B cell (primary cell): Measurements from ENCODE around the gene KTN1. TPM values are rescaled to one million over a fixed set of nuclear protein-coding genes. Genes with fewer than 3 reads are reported as not detected.

Experiments used
- ATAC-seq: fragments of 200-7000 bp; cut with Tn5 transposase; one replicate; pipeline ENCODE4 v1.10.0; 2021; ENCODE audit warnings: low read depth, mild to moderate bottlenecking, moderate number of reproducible peaks, moderate library complexity
- CTCF ChIA-PET: fragments of 350-600 bp; sonication (Branson Sonifier 250); formaldehyde crosslinking; loops from one replicate; lab custom pipeline; 2021; ENCODE audit warnings: antibody characterized with exemption, inconsistent platforms; lab: Charles Lee
- POLR2A ChIA-PET: fragments of 350-600 bp; sonication (Branson Sonifier 250); formaldehyde crosslinking; loops from one replicate; lab custom pipeline; 2021; ENCODE audit warnings: antibody characterized with exemption; lab: Charles Lee
- DNase-seq: peaks from one replicate; pipeline ENCODE4 v3.0.0; 2013
- H2AFZ ChIP-seq: 2 replicates; pipeline ENCODE4 v1.6.1; 2012; ENCODE audit warnings: mild to moderate bottlenecking, low read depth, low read length; ENCODE audit not compliant: insufficient read depth, poor library complexity, severe bottlenecking
- H3K27ac ChIP-seq, 2 donors: 1 replicate in 1 of 2; 2 replicates in 1 of 2; pipeline ENCODE4 v1.5.1; 2012 to 2013; ENCODE audit warnings: low read length in 2 of 2, mild to moderate bottlenecking in 2 of 2, moderate library complexity in 1 of 2
- H3K27me3 ChIP-seq, 4 experiments: fragments of 200-600 bp in 1 of 4; sonication (generic) in 1 of 4; replicated peaks in 1 of 4; 1 replicate in 2 of 4; 2 replicates in 2 of 4; pipeline versions ENCODE4 v1.6.1 to v1.7.0; 2013 to 2016; ENCODE audit warnings: low read length in 3 of 4, mild to moderate bottlenecking in 2 of 4, mixed read lengths in 1 of 4, moderate library complexity in 1 of 4; ENCODE audit not compliant: insufficient read depth in 4 of 4, control insufficient read depth in 3 of 4; ENCODE audit errors: control extremely low read depth in 1 of 4
- H3K36me3 ChIP-seq, 2 experiments: replicated peaks in 1 of 2; 1 replicate in 1 of 2; 2 replicates in 1 of 2; pipeline versions ENCODE4 v1.6.1 to v1.7.1; 2013; ENCODE audit warnings: low read length in 1 of 2; ENCODE audit not compliant: insufficient read depth in 2 of 2, control insufficient read depth in 1 of 2; ENCODE audit errors: control extremely low read depth in 1 of 2, extremely low read depth in 1 of 2
- H3K4me1 ChIP-seq, 2 donors: fragments of 200-600 bp in 1 of 2; sonication (generic) in 1 of 2; 1 replicate in 1 of 2; 2 replicates in 1 of 2; pipeline versions ENCODE4 v1.5.1 to v1.6.1; 2013 to 2017; ENCODE audit warnings: low read length in 2 of 2; ENCODE audit not compliant: control insufficient read depth in 2 of 2, insufficient read depth in 2 of 2
- H3K4me2 ChIP-seq: replicated peaks from 2 replicates; pipeline ENCODE3; 2012; ENCODE audit warnings: mild to moderate bottlenecking, low read depth, low read length; ENCODE audit not compliant: poor library complexity, severe bottlenecking
- H3K4me3 ChIP-seq, 5 experiments: fragments of 200-600 bp in 1 of 5; sonication (generic) in 1 of 5; 1 replicate in 3 of 5; 2 replicates in 2 of 5; pipeline versions ENCODE4 v1.5.1 to v1.7.0; 2011 to 2016; ENCODE audit warnings: low read length in 4 of 5, mild to moderate bottlenecking in 4 of 5, low read depth in 2 of 5, control low read depth in 1 of 5, moderate library complexity in 1 of 5; ENCODE audit not compliant: insufficient read depth in 1 of 5; ENCODE audit errors: control extremely low read depth in 1 of 5, extremely low read depth in 1 of 5
- H3K79me2 ChIP-seq: fragments of 200-600 bp; sonication (generic); one replicate; pipeline ENCODE4 v1.6.0; 2016; ENCODE audit warnings: low read length; ENCODE audit not compliant: control insufficient read depth, insufficient read depth
- H3K9ac ChIP-seq: fragments of 200-600 bp; sonication (generic); 2 replicates; pipeline ENCODE4 v1.6.1; 2017; ENCODE audit warnings: mild to moderate bottlenecking, low read length, moderate library complexity
- H3K9me3 ChIP-seq, 3 donors: one replicate each; pipeline versions ENCODE4 v1.6.1 to v1.7.1; 2013; ENCODE audit warnings: low read length in 2 of 3; ENCODE audit not compliant: control insufficient read depth in 2 of 3, insufficient read depth in 1 of 3; ENCODE audit errors: control extremely low read depth in 1 of 3
- H4K20me1 ChIP-seq: 2 replicates; pipeline ENCODE4 v1.6.0; 2012; ENCODE audit warnings: mild to moderate bottlenecking, low read length; ENCODE audit not compliant: insufficient read depth, control insufficient read depth, poor library complexity, severe bottlenecking
- H3K27ac Mint-ChIP-seq: one replicate; pipeline ENCODE4 v1.8.0; 2021; ENCODE audit warnings: mixed read lengths
- H3K27me3 Mint-ChIP-seq: one replicate; pipeline ENCODE4 v1.8.0; 2021; ENCODE audit warnings: mixed read lengths
- H3K4me1 Mint-ChIP-seq: one replicate; pipeline ENCODE4 v1.8.0; 2021; ENCODE audit warnings: mixed read lengths
- H3K4me3 Mint-ChIP-seq: one replicate; pipeline ENCODE4 v1.8.0; 2021; ENCODE audit warnings: mixed read lengths
- H3K9me3 Mint-ChIP-seq: one replicate; pipeline ENCODE4 v1.8.0; 2022; ENCODE audit warnings: mixed read lengths; ENCODE audit not compliant: insufficient read depth
- CTCF ChIP-seq: fragments of 200-600 bp; IDR thresholded peaks from one replicate; pipeline ENCODE4 v1.8.0; 2022; ENCODE audit warnings: antibody characterized with exemption, mild to moderate bottlenecking
- EZH2 ChIP-seq: IDR thresholded peaks from 2 replicates; pipeline ENCODE4 v1.6.1; 2012; ENCODE audit warnings: borderline replicate concordance, low read depth, mild to moderate bottlenecking, moderate library complexity, low read length; ENCODE audit not compliant: insufficient read depth, poor library complexity, severe bottlenecking
- WGBS: methylation state at CpG from one replicate; pipeline ENCODE4 v1.1.5; 2013; ENCODE audit warnings: missing lambda C conversion rate; ENCODE audit not compliant: insufficient coverage; 5-methylcytosine and 5-hydroxymethylcytosine counted together
- intact Hi-C: fragments of 100-400 bp; cut with micrococcal nuclease; formaldehyde crosslinking; loops from one replicate; pipeline ENCODE4 v1.10.0; 2022
- polyA plus RNA-seq: library from polyadenylated mRNA; depleted of rRNA; stranded (reverse); fragments of >200 nt; gene quantifications from 2 replicates; pipeline ENCODE4 v1.2.3, GENCODE V29; 2012
- total RNA-seq, 2 donors: library from RNA; stranded (reverse); fragments of 120-200 nt in 1 of 2; gene quantifications; 1 replicate in 1 of 2; 2 replicates in 1 of 2; pipeline versions ENCODE4 v1.2.3 to v1.2.4, GENCODE V29; 2013 to 2022

KTN1 gene
- total and polyA plus RNA-seq, 2 donors (not counting 1 experiment from before 2014, with no cell fraction given): 25.8 to 123 TPM

GRCh38 chr14:55667801-55668200 lies 87.8 kb downstream of the KTN1 start:
- no peak overlapping the region for H3K4me3 Mint-ChIP-seq
- H3K4me2 ChIP-seq: no peak overlapping the region
- H3K27me3 Mint-ChIP-seq: no peaks in the 10 kb centered on the region
- H3K27ac Mint-ChIP-seq: no peak overlapping the region
- peaks cover 1% of the 10 kb centered on the region for H3K4me1 Mint-ChIP-seq
- no peak overlapping the region for H3K27ac ChIP-seq
- H3K4me3 ChIP-seq: no peak overlapping the region
- TF ChIP-seq CTCF: no peak
- TF ChIP-seq EZH2: no peak
- ChIA-PET POLR2A (no interaction called here), CTCF (no interaction called here)
- no peaks in the 10 kb centered on the region for H3K9me3 ChIP-seq
- no peak overlapping the region for H3K9ac ChIP-seq
- no peaks in the 10 kb centered on the region for H4K20me1 ChIP-seq
- no peak overlapping the region for H2AFZ ChIP-seq
- H3K27me3 ChIP-seq: no peaks in the 10 kb centered on the region
- H3K36me3 ChIP-seq: peaks cover 14 to 50% of the 10 kb centered on the region in 2 experiments
- WGBS: no CpG with 5 or more reads among the region's 2 CpGs
- DNase-seq (no peak), ATAC-seq (no peak)
- no peaks in the 10 kb centered on the region for H3K4me1 ChIP-seq
- H3K79me2 ChIP-seq: no peaks in the 10 kb centered on the region
- intact Hi-C loops: no loop called here
- H3K9me3 Mint-ChIP-seq: no peaks in the 10 kb centered on the region

GRCh38 chr14:55671641-55672040 lies 91.6 kb downstream of the KTN1 start:
- no peaks in the 10 kb centered on the region for H3K27me3 Mint-ChIP-seq
- Histone ChIP-seq H3K4me3 (no peak overlapping the region), H2AFZ (no peak overlapping the region), H3K9ac (no peak overlapping the region), H3K9me3 (no peaks in the 10 kb centered on the region), H3K4me1 (no peaks in the 10 kb centered on the region), H3K27me3 (no peaks in the 10 kb centered on the region), H4K20me1 (no peaks in the 10 kb centered on the region), H3K27ac (no peak overlapping the region), H3K36me3 (peaks cover 26 to 69% of the 10 kb centered on the region in 2 experiments), H3K79me2 (no peaks in the 10 kb centered on the region), H3K4me2 (no peak overlapping the region)
- TF ChIP-seq CTCF (no peak), EZH2 (no peak)
- DNase-seq: no peak
- WGBS: no CpG with 5 or more reads among the region's 2 CpGs
- no peaks in the 10 kb centered on the region for H3K9me3 Mint-ChIP-seq
- intact Hi-C loops: loop anchor here (5.0 kb wide), 1 partner anchor 34 kb away; no protein-coding TSS in a partner anchor
- no peak overlapping the region for H3K4me3 Mint-ChIP-seq
- POLR2A ChIA-PET: no interaction called here
- CTCF ChIA-PET: interaction anchor here (1.2 kb wide), 1 partner anchor 669 kb away, joined by 3 read pairs; no protein-coding TSS in a partner anchor
- H3K4me1 Mint-ChIP-seq: peaks cover 1% of the 10 kb centered on the region
- ATAC-seq: no peak
- no peak overlapping the region for H3K27ac Mint-ChIP-seq
